HG03342 (cell line): ENCODE measurements around the gene LYL1.

Experiments used
- ATAC-seq: cut with Tn5 transposase; IDR thresholded peaks from one replicate; pipeline ENCODE4 v1.9.1; 2021; ENCODE audit warnings: mild to moderate bottlenecking, moderate library complexity; ENCODE audit not compliant: unreplicated experiment

Gene LYL1

GRCh38 chr19:13130886-13131490 lies 28.3 kb upstream of the LYL1 start:
- ATAC-seq = no peak

GRCh38 chr19:13129384-13129783 lies 26.7 kb upstream of the LYL1 start:
- no peak for ATAC-seq

- no peak for ATAC-seq
Observed at GRCh38 chr19:13128583-13128982, 25.9 kb upstream of the LYL1 start.

- ATAC-seq = no peak
Observed at GRCh38 chr19:13127811-13128575, 25.3 kb upstream of the LYL1 start.

GRCh38 chr19:13127051-13127450 lies 24.4 kb upstream of the LYL1 start:
- ATAC-seq = no peak

GRCh38 chr19:13122980-13123957 lies 20.6 kb upstream of the LYL1 start:
- ATAC-seq = no peak

- ATAC-seq = no peak
Observed at GRCh38 chr19:13122275-13122878, 19.7 kb upstream of the LYL1 start.

- no peak for ATAC-seq
Observed at GRCh38 chr19:13121551-13122274, 19.1 kb upstream of the LYL1 start.

- ATAC-seq = no peak
Observed at GRCh38 chr19:13120817-13121216, 18.2 kb upstream of the LYL1 start.

- ATAC-seq = no peak
Observed at GRCh38 chr19:13120031-13120430, 17.4 kb upstream of the LYL1 start.

- no peak for ATAC-seq
Observed at GRCh38 chr19:13119627-13120026, 17.0 kb upstream of the LYL1 start.

- ATAC-seq = no peak
Observed at GRCh38 chr19:13118424-13119193, 16.0 kb upstream of the LYL1 start.

- peak; percentile 59 for ATAC-seq
Observed at GRCh38 chr19:13117772-13118423, 15.2 kb upstream of the LYL1 start, which contains the start of gene NACC1. Gene NACC1 (plus strand): TSS chr19:13118264. CDS start chr19:13135208, 16,944 bp downstream.

- no peak for ATAC-seq
Observed at GRCh38 chr19:13117176-13117771, 14.6 kb upstream of the LYL1 start.

GRCh38 chr19:13116282-13117175 lies 13.9 kb upstream of the LYL1 start, which contains the start of gene TRMT1:
Gene TRMT1 (minus strand): TSS chr19:13116740. CDS start chr19:13116399, 341 bp downstream.
- no peak for ATAC-seq

GRCh38 chr19:13115936-13116281 lies 13.3 kb upstream of the LYL1 start:
- ATAC-seq = no peak

GRCh38 chr19:13112555-13112954 lies 9.9 kb upstream of the LYL1 start:
- ATAC-seq = no peak
